K562 (cell line): Measurements from ENCODE around the gene AKNA. TPM values are rescaled to one million over a fixed set of nuclear protein-coding genes. Genes with fewer than 3 reads are reported as not detected.
A peak's percentile ranks its signal among the peaks of the same experiment; 100 is the strongest.

Experiments used
- KLF13 ChIP-seq: fragments of 450-650 bp; IDR thresholded peaks from 2 replicates; pipeline ENCODE4 v1.6.1; 2016; ENCODE audit warnings: missing genetic modification characterization, low read depth, mild to moderate bottlenecking, missing compliant biosample characterization, moderate library complexity, borderline replicate concordance
- MYBL2 ChIP-seq, 2 experiments: fragments of 450-650 bp in 1 of 2; sonication (generic) in 1 of 2; formaldehyde crosslinking in 1 of 2; IDR thresholded peaks; 2 replicates each; pipeline versions ENCODE4 v1.6.1 to v1.8.1; 2017 to 2022; ENCODE audit warnings: borderline replicate concordance in 1 of 2, inconsistent platforms in 1 of 2, low read depth in 1 of 2, mild to moderate bottlenecking in 1 of 2, missing genetic modification reagents in 1 of 2, moderate library complexity in 1 of 2
- OTX1 ChIP-seq: fragments of 450-650 bp; formaldehyde crosslinking; IDR thresholded peaks from 2 replicates; pipeline ENCODE4 v1.4.0; 2022; ENCODE audit warnings: mild to moderate bottlenecking
- PHF8 ChIP-seq: fragments of 200-600 bp; sonication (generic); IDR thresholded peaks from 2 replicates; pipeline ENCODE4 v1.6.1; 2012; ENCODE audit warnings: mixed run types, mild to moderate bottlenecking, inconsistent platforms, low read length, moderate library complexity, borderline replicate concordance
- PHTF2 ChIP-seq: fragments of 250-450 bp; sonication (Bioruptor Pico); IDR thresholded peaks from 2 replicates; pipeline ENCODE4 v1.5.0; 2021; ENCODE audit warnings: mild to moderate bottlenecking
- RCOR1 ChIP-seq, 2 experiments: IDR thresholded peaks; 2 replicates each; pipeline ENCODE4 v1.6.1; 2012; ENCODE audit warnings: low read depth in 2 of 2, low read length in 2 of 2, borderline replicate concordance in 1 of 2, improper control_type of control experiment in 1 of 2
- SNIP1 ChIP-seq: fragments of 450-650 bp; IDR thresholded peaks from 2 replicates; pipeline ENCODE4 v1.7.1; 2017; ENCODE audit warnings: low read depth, mild to moderate bottlenecking
- TRIM28 ChIP-seq: fragments of 450-650 bp; IDR thresholded peaks from 2 replicates; pipeline ENCODE4 v1.6.1; 2017
- ZNF584 ChIP-seq: fragments of 200-800 bp; sonication (Bioruptor generic); IDR thresholded peaks from 2 replicates; pipeline ENCODE4 v1.6.1; 2016; ENCODE audit warnings: low read depth, mild to moderate bottlenecking, missing genetic modification characterization, missing compliant biosample characterization
- polyA plus RNA-seq, 8 experiments: library from polyadenylated mRNA; depleted of rRNA in 4 of 8; stranded (reverse) in 5 of 8; unstranded in 3 of 8; fragments of >200 nt; fragmentation: Nextera tagmentation in 2 of 8; fragmentation: Illumina TruSeq in 1 of 8; extraction: Ambion mirVana in 2 of 8; extraction: Trizol in 1 of 8; gene quantifications; 2 replicates each; pipeline versions ENCODE4 v1.2.1 to v1.2.3, GENCODE V29; 2011 to 2014; ENCODE audit warnings: inconsistent platforms in 1 of 8, missing spikeins in 1 of 8
- total RNA-seq, 7 experiments: library from RNA; depleted of rRNA in 6 of 7; stranded (reverse); fragments of >200 nt in 6 of 7; fragmentation: Illumina TruSeq in 2 of 7; extraction: Trizol in 2 of 7; gene quantifications; 2 replicates each; pipeline versions ENCODE4 v1.2.1 to v1.2.3, GENCODE V29; 2011 to 2021; ENCODE audit warnings: low replicate concordance in 1 of 7
- TF ChIP-seq, protein P1 (sequence below): fragments of 250-450 bp; sonication (Bioruptor Pico); IDR thresholded peaks from 2 replicates; pipeline ENCODE4 v1.4.0; 2020; ENCODE audit warnings: mild to moderate bottlenecking, moderate library complexity, borderline replicate concordance
- TF ChIP-seq, protein P2 (sequence below), 2 experiments: fragments of 450-650 bp in 1 of 2; sonication (generic) in 1 of 2; formaldehyde crosslinking in 1 of 2; IDR thresholded peaks in 1 of 2; conservative IDR thresholded peaks in 1 of 2; 2 replicates each; pipeline versions ENCODE4 v1.6.1 to v1.8.1; 2016 to 2023; ENCODE audit warnings: mild to moderate bottlenecking in 2 of 2, moderate library complexity in 2 of 2, inconsistent platforms in 1 of 2, missing genetic modification reagents in 1 of 2
- TF ChIP-seq, protein P3 (sequence below): sonication (generic); IDR thresholded peaks from 2 replicates; pipeline ENCODE4 v1.6.1; 2016
- TF ChIP-seq, protein P4 (sequence below): sonication (generic); formaldehyde crosslinking; IDR thresholded peaks from 2 replicates; pipeline ENCODE4 v1.9.0; 2022; ENCODE audit warnings: mild to moderate bottlenecking, missing genetic modification reagents

Gene AKNA
- total and polyA plus RNA-seq, 9 of the 15 experiments (the other 6 are each of a cell fraction or from before 2014, with no cell fraction given), result 0.29 to 20.5 (median 3.9) TPM

DNA sequence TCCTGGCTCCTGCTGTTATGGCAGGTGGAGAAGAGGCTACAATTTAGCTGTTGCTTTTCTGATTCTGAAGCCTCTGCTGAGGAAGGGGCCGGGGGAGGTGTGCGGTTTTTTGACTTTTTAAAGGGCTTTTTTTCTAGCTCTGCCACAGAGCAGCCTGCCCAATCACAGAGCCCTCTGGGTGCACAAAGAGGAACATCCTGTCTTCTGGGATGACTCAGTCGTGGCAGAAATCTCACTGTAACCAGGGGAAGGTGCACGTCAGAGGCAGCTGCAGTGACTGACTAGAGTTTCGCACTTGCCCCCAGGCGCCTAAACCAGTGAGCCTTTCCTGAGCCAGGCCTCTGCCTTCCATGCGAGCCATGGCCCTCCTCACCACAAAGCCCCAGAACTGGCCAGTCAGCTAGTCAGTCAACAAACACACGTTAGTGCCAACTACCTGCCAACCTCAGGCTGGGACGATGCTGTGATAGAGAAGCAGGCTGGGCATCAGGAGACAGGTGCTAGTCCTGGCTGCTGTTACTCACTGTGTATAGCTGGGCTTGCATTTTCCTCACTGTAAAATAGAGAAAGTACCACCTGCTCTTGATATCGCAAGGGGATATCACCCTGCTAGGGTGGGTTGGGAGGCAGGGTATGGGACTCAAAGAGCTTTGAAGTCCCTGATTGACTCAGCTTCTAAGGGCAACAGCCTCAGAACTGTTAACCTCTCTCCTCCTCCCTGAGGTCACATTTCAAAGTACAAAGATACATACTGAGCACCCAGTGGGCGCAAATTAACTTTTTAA lies 2.2 kb downstream of the AKNA start (continued):
- TF ChIP-seq, protein P1, sequence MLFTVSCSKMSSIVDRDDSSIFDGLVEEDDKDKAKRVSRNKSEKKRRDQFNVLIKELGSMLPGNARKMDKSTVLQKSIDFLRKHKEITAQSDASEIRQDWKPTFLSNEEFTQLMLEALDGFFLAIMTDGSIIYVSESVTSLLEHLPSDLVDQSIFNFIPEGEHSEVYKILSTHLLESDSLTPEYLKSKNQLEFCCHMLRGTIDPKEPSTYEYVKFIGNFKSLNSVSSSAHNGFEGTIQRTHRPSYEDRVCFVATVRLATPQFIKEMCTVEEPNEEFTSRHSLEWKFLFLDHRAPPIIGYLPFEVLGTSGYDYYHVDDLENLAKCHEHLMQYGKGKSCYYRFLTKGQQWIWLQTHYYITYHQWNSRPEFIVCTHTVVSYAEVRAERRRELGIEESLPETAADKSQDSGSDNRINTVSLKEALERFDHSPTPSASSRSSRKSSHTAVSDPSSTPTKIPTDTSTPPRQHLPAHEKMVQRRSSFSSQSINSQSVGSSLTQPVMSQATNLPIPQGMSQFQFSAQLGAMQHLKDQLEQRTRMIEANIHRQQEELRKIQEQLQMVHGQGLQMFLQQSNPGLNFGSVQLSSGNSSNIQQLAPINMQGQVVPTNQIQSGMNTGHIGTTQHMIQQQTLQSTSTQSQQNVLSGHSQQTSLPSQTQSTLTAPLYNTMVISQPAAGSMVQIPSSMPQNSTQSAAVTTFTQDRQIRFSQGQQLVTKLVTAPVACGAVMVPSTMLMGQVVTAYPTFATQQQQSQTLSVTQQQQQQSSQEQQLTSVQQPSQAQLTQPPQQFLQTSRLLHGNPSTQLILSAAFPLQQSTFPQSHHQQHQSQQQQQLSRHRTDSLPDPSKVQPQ, result no peak
- TF ChIP-seq, protein P2, sequence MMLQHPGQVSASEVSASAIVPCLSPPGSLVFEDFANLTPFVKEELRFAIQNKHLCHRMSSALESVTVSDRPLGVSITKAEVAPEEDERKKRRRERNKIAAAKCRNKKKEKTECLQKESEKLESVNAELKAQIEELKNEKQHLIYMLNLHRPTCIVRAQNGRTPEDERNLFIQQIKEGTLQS (IDR thresholded peaks at IDR 0.05), result peak; percentile 32; the same call in 1 of the 2 replicates
- TF ChIP-seq, protein P2 (CRISPR knock-in tag; conservative IDR thresholded peaks at IDR 0.05), result no peak
- no peak for TF ChIP-seq KLF13
- TF ChIP-seq SNIP1, result no peak
- TF ChIP-seq, protein P3, sequence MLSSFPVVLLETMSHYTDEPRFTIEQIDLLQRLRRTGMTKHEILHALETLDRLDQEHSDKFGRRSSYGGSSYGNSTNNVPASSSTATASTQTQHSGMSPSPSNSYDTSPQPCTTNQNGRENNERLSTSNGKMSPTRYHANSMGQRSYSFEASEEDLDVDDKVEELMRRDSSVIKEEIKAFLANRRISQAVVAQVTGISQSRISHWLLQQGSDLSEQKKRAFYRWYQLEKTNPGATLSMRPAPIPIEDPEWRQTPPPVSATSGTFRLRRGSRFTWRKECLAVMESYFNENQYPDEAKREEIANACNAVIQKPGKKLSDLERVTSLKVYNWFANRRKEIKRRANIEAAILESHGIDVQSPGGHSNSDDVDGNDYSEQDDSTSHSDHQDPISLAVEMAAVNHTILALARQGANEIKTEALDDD, result 0 out of 2 replicates have a peak, but pooled peaks have one; percentile 16
- TF ChIP-seq PHTF2, result no peak
- no peak for TF ChIP-seq TRIM28
- TF ChIP-seq ZNF584 (CRISPR knock-in tag), result no peak
- TF ChIP-seq, protein P4, sequence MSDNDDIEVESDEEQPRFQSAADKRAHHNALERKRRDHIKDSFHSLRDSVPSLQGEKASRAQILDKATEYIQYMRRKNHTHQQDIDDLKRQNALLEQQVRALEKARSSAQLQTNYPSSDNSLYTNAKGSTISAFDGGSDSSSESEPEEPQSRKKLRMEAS (CRISPR knock-in tag), result no peak
- TF ChIP-seq PHF8, result no peak
- TF ChIP-seq OTX1 (CRISPR knock-in tag), result no peak
- TF ChIP-seq MYBL2 (IDR thresholded peaks at IDR 0.05; ENCODE audit: low read depth), result no peak
- TF ChIP-seq MYBL2 (CRISPR knock-in tag; IDR thresholded peaks at IDR 0.05; ENCODE audit: borderline replicate concordance), result no peak
- no peak for TF ChIP-seq RCOR1 (IDR thresholded peaks at IDR 0.05; ENCODE audit: borderline replicate concordance in 1 of 2, low read depth in 2 of 2, low read length in 2 of 2)
